Right hindlimb (tissue), 1 donor: ENCODE results near the gene RFC1.
"Not testable (repeated sequence)": the region's sequence is repeated elsewhere in the genome, so short reads cannot be mapped to it uniquely, and the experiment has no call there.

Experiments
- DNase-seq: peaks from one replicate; pipeline ENCODE4 v3.0.0-alpha.2; 2018

The RFC1 gene

GRCh38 chr4:39365830-39366771, at the start of gene RFC1:
RFC1 (minus strand) TSS chr4:39366362; CDS start chr4:39366241, 121 bp downstream.
- peak; percentile 92 for DNase-seq

- DNase-seq = no peak
Measured at GRCh38 chr4:39415678-39416283, 49.6 kb upstream of the RFC1 start.

GRCh38 chr4:39411561-39411960, 45.4 kb upstream of the RFC1 start:
- DNase-seq = not testable (repeated sequence)

- no peak for DNase-seq
Measured at GRCh38 chr4:39410415-39410814, 44.3 kb upstream of the RFC1 start.

- no peak for DNase-seq
Measured at GRCh38 chr4:39407584-39407885, 41.4 kb upstream of the RFC1 start.

- DNase-seq = no peak
Measured at GRCh38 chr4:39406763-39407583, 40.8 kb upstream of the RFC1 start, which contains the start of gene KLB. KLB (plus strand) TSS chr4:39406930; CDS start chr4:39406950, 20 bp downstream.

GRCh38 chr4:39401640-39402039, 35.5 kb upstream of the RFC1 start:
- DNase-seq = not testable (repeated sequence)

GRCh38 chr4:39394706-39395105, 28.5 kb upstream of the RFC1 start:
- no peak for DNase-seq

GRCh38 chr4:39390603-39391002, 24.4 kb upstream of the RFC1 start:
- no peak for DNase-seq

GRCh38 chr4:39384563-39384962, 18.4 kb upstream of the RFC1 start:
- DNase-seq = no peak

GRCh38 chr4:39383690-39384089, 17.5 kb upstream of the RFC1 start:
- DNase-seq = no peak

- DNase-seq = no peak
Measured at GRCh38 chr4:39375478-39375877, 9.3 kb upstream of the RFC1 start.

- DNase-seq = not testable (repeated sequence)
Measured at GRCh38 chr4:39371209-39371608, 5.0 kb upstream of the RFC1 start.

- DNase-seq = no peak
Measured at GRCh38 chr4:39369301-39369700, 3.1 kb upstream of the RFC1 start.

GRCh38 chr4:39367166-39367565, 1.0 kb upstream of the RFC1 start:
- DNase-seq = no peak

- no peak for DNase-seq
Measured at GRCh38 chr4:39365360-39365759, 802 bp downstream of the RFC1 start.

GRCh38 chr4:39363773-39364393, 2.3 kb downstream of the RFC1 start:
- no peak for DNase-seq

GRCh38 chr4:39362827-39363226, 3.3 kb downstream of the RFC1 start:
- no peak for DNase-seq

- not testable (repeated sequence) for DNase-seq
Measured at GRCh38 chr4:39360611-39361010, 5.6 kb downstream of the RFC1 start.

- no peak for DNase-seq
Measured at GRCh38 chr4:39357002-39357401, 9.2 kb downstream of the RFC1 start.

- no peak for DNase-seq
Measured at GRCh38 chr4:39354254-39354552, 12.0 kb downstream of the RFC1 start.

GRCh38 chr4:39353478-39354253, 12.5 kb downstream of the RFC1 start:
- DNase-seq = no peak
